Stomach smooth muscle (tissue), 2 donors: ENCODE measurements around the gene GNAT1.
"Not testable (repeated sequence)": the region's sequence is repeated elsewhere in the genome, so short reads cannot be mapped to it uniquely, and the experiment has no call there.

Experiments
- H3K27ac ChIP-seq: one replicate; pipeline ENCODE4 v1.7.0; 2013; ENCODE audit warnings: mild to moderate bottlenecking, low read length, inconsistent platforms
- H3K27me3 ChIP-seq, 2 donors: one replicate each; pipeline ENCODE4 v1.7.0; 2013; ENCODE audit warnings: low read length in 2 of 2; ENCODE audit not compliant: insufficient read depth in 2 of 2, control insufficient read depth in 1 of 2
- H3K36me3 ChIP-seq, 2 donors: one replicate each; pipeline ENCODE4 v1.7.0; 2013; ENCODE audit warnings: low read length in 2 of 2; ENCODE audit not compliant: control insufficient read depth in 2 of 2, insufficient read depth in 2 of 2
- H3K4me1 ChIP-seq: one replicate; pipeline ENCODE4 v1.7.0; 2013; ENCODE audit warnings: low read length; ENCODE audit not compliant: control insufficient read depth, insufficient read depth
- H3K4me3 ChIP-seq, 2 donors: one replicate each; pipeline ENCODE4 v1.7.0; 2013; ENCODE audit warnings: low read length in 2 of 2
- H3K9ac ChIP-seq, 2 donors: one replicate each; pipeline ENCODE4 v1.7.0; 2013; ENCODE audit warnings: low read length in 2 of 2, mild to moderate bottlenecking in 1 of 2
- H3K9me3 ChIP-seq, 2 donors: one replicate each; pipeline ENCODE4 v1.7.0; 2013; ENCODE audit warnings: low read length in 2 of 2; ENCODE audit not compliant: control insufficient read depth in 2 of 2
- donor health status: healthy.
- donor health status: Pancreatic carcinoma.

GNAT1 gene

DNA sequence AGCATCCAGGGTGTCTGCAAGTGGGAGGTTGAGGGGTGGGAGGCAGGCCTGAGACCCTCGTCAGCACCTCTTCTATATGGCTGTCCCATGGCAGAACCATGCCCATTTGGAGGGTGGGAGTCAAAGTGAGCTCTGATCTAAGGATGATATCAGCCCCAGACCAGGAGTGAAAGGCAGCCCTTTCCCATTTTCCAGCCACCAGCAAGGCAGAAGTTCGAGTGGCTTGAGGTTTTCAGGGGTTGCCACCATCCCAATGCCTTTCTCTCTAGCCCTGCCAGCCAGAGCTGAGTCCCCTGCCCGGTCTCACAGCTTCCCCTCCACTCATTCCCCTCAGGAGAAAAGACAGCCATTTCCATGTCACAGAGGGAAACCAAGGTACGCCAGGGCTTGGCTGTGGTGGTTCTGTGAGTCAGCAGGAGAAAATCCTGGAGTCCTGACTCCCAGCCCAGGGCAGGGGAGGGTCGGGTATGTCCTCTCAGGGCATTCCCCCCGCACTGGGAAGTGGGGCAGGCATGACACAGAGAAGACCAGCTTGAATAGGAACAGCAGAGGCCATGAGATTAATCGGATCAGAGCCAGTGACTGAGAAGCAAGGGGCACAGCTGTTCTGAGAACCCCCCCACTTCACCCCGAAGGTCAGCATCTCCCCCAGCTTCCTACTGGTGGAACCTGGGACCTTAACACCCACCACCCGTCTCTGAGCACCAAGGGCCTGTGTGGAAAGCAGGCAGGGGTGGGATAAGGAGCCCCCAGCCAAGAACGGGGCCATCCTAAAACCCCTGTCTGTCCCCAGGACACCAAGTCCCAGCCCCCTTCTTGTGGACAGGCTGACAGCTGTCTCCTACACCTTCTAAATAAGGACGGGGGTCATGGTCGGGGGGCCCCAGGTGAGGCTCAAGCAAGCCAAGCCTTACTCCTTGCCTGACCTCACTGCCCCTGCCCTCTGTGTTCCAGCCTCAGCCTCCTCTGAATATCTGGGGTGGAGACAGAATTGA is 12.7 kb downstream of the GNAT1 start:
- H3K4me1 ChIP-seq = peaks cover 10% of the 10 kb centered on the region
- no peak overlapping the region for H3K9ac ChIP-seq
- H3K27ac ChIP-seq = no peak overlapping the region
- H3K9me3 ChIP-seq = no peaks in the 10 kb centered on the region
- H3K27me3 ChIP-seq = peaks cover 48 to 55% of the 10 kb centered on the region in 2 donors
- H3K36me3 ChIP-seq = no peaks in the 10 kb centered on the region
- H3K4me3 ChIP-seq = no peak overlapping the region

- Histone ChIP-seq H3K4me3 (peak within 1 kb of the TSS in 1 of 2 donors; percentile 64), H3K9me3 (no peaks in the 10 kb centered on the region), H3K27ac (no peak within 1 kb of the TSS), H3K36me3 (no peaks in the 10 kb centered on the region), H3K27me3 (peaks cover 48 to 55% of the 10 kb centered on the region in 2 donors), H3K4me1 (peaks cover 10% of the 10 kb centered on the region), H3K9ac (no peak within 1 kb of the TSS)
Measured at GRCh38 chr3:50204804-50205412, 13.5 kb downstream of the GNAT1 start, which contains the start of gene SLC38A3. TSS of gene SLC38A3 (plus strand) at chr3:50205271. CDS start at chr3:50214200, 8,929 bp downstream.

GRCh38 chr3:50205413-50206276 is 14.2 kb downstream of the GNAT1 start:
- Histone ChIP-seq H3K4me1 (peaks cover 10% of the 10 kb centered on the region), H3K9ac (no peak overlapping the region), H3K36me3 (no peaks in the 10 kb centered on the region), H3K27me3 (peaks cover 48 to 55% of the 10 kb centered on the region in 2 donors), H3K9me3 (no peaks in the 10 kb centered on the region), H3K4me3 (peak overlapping the region in 1 of 2 donors; percentile 64), H3K27ac (no peak overlapping the region)

- Histone ChIP-seq H3K4me1 (peaks cover 10% of the 10 kb centered on the region), H3K27ac (no peak overlapping the region), H3K36me3 (no peaks in the 10 kb centered on the region), H3K9me3 (no peaks in the 10 kb centered on the region), H3K4me3 (no peak overlapping the region), H3K9ac (no peak overlapping the region), H3K27me3 (peaks cover 30 to 37% of the 10 kb centered on the region in 2 donors)
Measured at GRCh38 chr3:50207359-50208042, 16.1 kb downstream of the GNAT1 start.

- Histone ChIP-seq H3K27ac (no peak overlapping the region), H3K4me1 (peaks cover 10% of the 10 kb centered on the region), H3K9me3 (no peaks in the 10 kb centered on the region), H3K36me3 (no peaks in the 10 kb centered on the region), H3K4me3 (no peak overlapping the region), H3K27me3 (peaks cover 17 to 24% of the 10 kb centered on the region in 2 donors), H3K9ac (no peak overlapping the region)
Measured at GRCh38 chr3:50208677-50209344, 17.4 kb downstream of the GNAT1 start.

DNA sequence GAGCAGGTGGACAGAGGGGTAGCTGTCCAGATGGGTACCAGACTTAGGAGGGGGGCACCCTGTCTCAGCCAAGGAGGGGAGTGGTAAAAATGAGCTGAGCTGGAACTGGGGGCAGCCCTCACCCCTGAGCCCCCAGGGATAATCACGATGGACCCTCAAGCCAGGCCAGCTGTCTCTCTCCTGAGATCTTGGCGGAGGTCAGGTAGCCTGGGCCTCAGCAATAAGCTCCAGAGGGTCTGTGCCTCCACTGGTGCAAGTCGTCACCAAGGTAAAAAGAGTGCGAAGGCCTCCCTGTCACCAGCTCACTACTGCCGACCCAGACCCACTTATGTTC is 18.7 kb downstream of the GNAT1 start:
- H3K36me3 ChIP-seq = no peaks in the 10 kb centered on the region
- no peak overlapping the region for H3K27ac ChIP-seq
- H3K9ac ChIP-seq = no peak overlapping the region
- H3K27me3 ChIP-seq = peaks cover 7 to 13% of the 10 kb centered on the region in 2 donors
- peaks cover 7% of the 10 kb centered on the region for H3K4me1 ChIP-seq
- H3K4me3 ChIP-seq = no peak overlapping the region
- H3K9me3 ChIP-seq = no peaks in the 10 kb centered on the region

DNA sequence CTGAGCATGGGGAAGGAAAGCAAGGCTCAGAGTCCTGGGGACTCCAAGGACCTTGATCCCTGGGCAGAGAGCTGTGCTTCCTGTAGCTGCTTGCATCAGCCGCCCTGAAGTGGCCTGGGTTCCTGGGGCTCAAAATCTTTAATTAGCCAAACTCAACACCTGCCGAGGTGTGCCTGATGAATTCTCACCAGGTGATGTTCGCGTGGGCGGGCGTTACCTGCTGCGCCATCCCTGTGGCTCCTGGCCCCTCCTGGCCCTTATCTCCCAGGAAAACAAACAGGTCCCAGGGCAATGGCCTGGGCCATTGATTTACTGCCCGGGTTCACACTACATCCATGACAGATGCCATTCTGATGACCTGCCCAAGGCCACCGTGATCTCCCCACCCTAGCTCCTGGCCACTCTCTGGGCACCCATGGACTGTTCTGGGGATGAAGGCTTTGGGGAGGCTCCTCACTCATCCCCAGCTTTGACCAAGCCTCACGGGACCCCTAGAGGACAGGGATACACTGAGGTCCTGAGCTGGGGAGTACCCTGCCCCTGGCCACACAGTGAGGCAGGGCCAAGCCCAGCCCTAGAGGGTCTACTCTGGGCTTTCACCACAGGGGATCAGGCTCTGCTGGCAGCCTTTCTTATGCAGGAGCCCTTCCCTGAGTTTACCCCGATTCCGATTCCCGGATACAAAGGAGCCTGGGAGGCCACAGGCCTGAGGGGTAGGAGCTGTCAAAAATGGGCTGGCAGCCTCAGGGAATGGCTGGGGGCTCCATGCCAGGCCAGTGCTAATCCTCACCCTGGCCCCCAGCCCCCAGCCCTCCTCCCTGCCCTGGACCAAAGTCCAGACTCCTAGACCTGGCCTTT is 19.3 kb downstream of the GNAT1 start:
- Histone ChIP-seq H3K4me1 (peaks cover under 1% of the 10 kb centered on the region), H3K27me3 (peaks cover 5 to 7% of the 10 kb centered on the region in 2 donors), H3K4me3 (no peak overlapping the region), H3K9ac (no peak overlapping the region), H3K9me3 (no peaks in the 10 kb centered on the region), H3K27ac (no peak overlapping the region), H3K36me3 (no peaks in the 10 kb centered on the region)

DNA sequence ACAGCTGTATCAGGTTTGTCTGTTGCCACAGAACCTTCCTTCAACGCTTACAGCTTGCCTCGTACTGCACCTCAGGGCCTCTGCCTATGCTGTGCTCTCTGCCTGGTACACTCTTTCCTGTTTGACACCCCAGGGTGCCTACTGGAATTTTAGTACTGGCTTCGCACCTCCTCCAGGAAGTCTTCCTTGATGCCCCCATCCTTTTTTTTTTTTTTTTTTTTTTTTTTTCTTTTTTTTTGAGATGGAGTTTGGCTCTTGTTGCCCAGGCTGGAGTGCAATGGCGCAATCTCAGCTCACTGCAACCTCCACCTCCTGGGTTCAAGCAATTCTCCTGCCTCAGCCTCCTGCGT is 19.9 kb downstream of the GNAT1 start:
- H3K27ac ChIP-seq, H3K27me3 ChIP-seq, H3K36me3 ChIP-seq, H3K4me3 ChIP-seq, H3K9ac ChIP-seq, H3K4me1 ChIP-seq, H3K9me3 ChIP-seq: not testable (repeated sequence)

GRCh38 chr3:50211930-50212329 is 20.5 kb downstream of the GNAT1 start:
- Histone ChIP-seq H3K27me3 (no peaks in the 10 kb centered on the region), H3K9me3 (no peaks in the 10 kb centered on the region), H3K4me3 (no peak overlapping the region), H3K27ac (no peak overlapping the region), H3K36me3 (no peaks in the 10 kb centered on the region), H3K4me1 (no peaks in the 10 kb centered on the region), H3K9ac (no peak overlapping the region)
